Osteoblast (primary cell): ENCODE results near the gene PDE1C. TPM values are rescaled to one million over a fixed set of nuclear protein-coding genes. Genes with fewer than 3 reads are reported as not detected.
"Not testable (repeated sequence)": the region's sequence is repeated elsewhere in the genome, so short reads cannot be mapped to it uniquely, and the experiment has no call there.

Experiments used
- DNase-seq: peaks from one replicate; pipeline ENCODE4 v3.0.0; 2011; ENCODE audit warnings: low spot score, mixed read lengths; ENCODE audit not compliant: insufficient read length; ENCODE audit errors: missing footprints
- H2AFZ ChIP-seq: 2 replicates; pipeline ENCODE4 v1.6.0; 2011; ENCODE audit warnings: mild to moderate bottlenecking, low read length
- H3K27ac ChIP-seq: 2 replicates; pipeline ENCODE4 v1.5.1; 2011; ENCODE audit warnings: mild to moderate bottlenecking, low read depth, low read length, moderate library complexity
- H3K27me3 ChIP-seq: 2 replicates; pipeline ENCODE4 v1.6.0; 2012; ENCODE audit warnings: mild to moderate bottlenecking, control low read depth, inconsistent platforms, low read length, moderate library complexity; ENCODE audit not compliant: insufficient read depth
- H3K36me3 ChIP-seq: 2 replicates; pipeline ENCODE4 v1.5.1; 2011; ENCODE audit warnings: mild to moderate bottlenecking, low read length, control low read depth, moderate library complexity; ENCODE audit not compliant: insufficient read depth
- H3K4me1 ChIP-seq: 2 replicates; pipeline ENCODE4 v1.5.1; 2011; ENCODE audit warnings: mild to moderate bottlenecking, low read length, control low read depth, moderate library complexity; ENCODE audit not compliant: insufficient read depth
- H3K4me2 ChIP-seq: 2 replicates; pipeline ENCODE4 v1.6.0; 2011; ENCODE audit warnings: mild to moderate bottlenecking, low read length; ENCODE audit not compliant: insufficient read depth
- H3K4me3 ChIP-seq: fragments of 200-600 bp; sonication (generic); 3 replicates; pipeline ENCODE4 v1.5.1; 2012; ENCODE audit warnings: mild to moderate bottlenecking, low read length, inconsistent platforms; ENCODE audit not compliant: insufficient read depth
- H3K79me2 ChIP-seq: 2 replicates; pipeline ENCODE4 v1.6.0; 2012; ENCODE audit warnings: mild to moderate bottlenecking, low read length, control low read depth, inconsistent platforms; ENCODE audit not compliant: insufficient read depth
- H3K9me3 ChIP-seq: 2 replicates; pipeline ENCODE4 v1.5.1; 2011; ENCODE audit warnings: low read depth, low read length, control low read depth
- H4K20me1 ChIP-seq: 2 replicates; pipeline ENCODE4 v1.6.0; 2012; ENCODE audit warnings: mild to moderate bottlenecking, low read length, control low read depth; ENCODE audit not compliant: insufficient read depth
- CTCF ChIP-seq: IDR thresholded peaks from 2 replicates; pipeline ENCODE4 v1.5.1; 2011; ENCODE audit warnings: mild to moderate bottlenecking, low read depth, low read length, moderate library complexity; ENCODE audit errors: extremely low read depth
- total RNA-seq: library from RNA; depleted of rRNA; stranded (reverse); fragments of >200 nt; gene quantifications from 2 replicates; pipeline ENCODE4 v1.2.3, GENCODE V29; 2012

The PDE1C gene
- total RNA-seq, 1 donor, result 149 TPM

GRCh38 chr7:32020551-32021159 is 49.6 kb downstream of the PDE1C start:
- Histone ChIP-seq H3K36me3 (peaks cover 16% of the 10 kb centered on the region), H3K4me2 (no peak overlapping the region), H3K27ac (peak overlapping the region; percentile 33), H3K27me3 (no peaks in the 10 kb centered on the region), H3K4me1 (peaks cover 4% of the 10 kb centered on the region), H3K4me3 (no peak overlapping the region), H3K79me2 (peaks cover 18% of the 10 kb centered on the region), H2AFZ (no peak overlapping the region), H4K20me1 (no peaks in the 10 kb centered on the region), H3K9me3 (no peaks in the 10 kb centered on the region)
- no peak for TF ChIP-seq CTCF
- no peak for DNase-seq

GRCh38 chr7:32018845-32019578 is 51.2 kb downstream of the PDE1C start:
- Histone ChIP-seq H3K79me2 (peaks cover 6% of the 10 kb centered on the region), H3K27ac (no peak overlapping the region), H3K4me2 (no peak overlapping the region), H3K4me1 (peaks cover 4% of the 10 kb centered on the region), H3K9me3 (no peaks in the 10 kb centered on the region), H3K36me3 (peaks cover 9% of the 10 kb centered on the region), H2AFZ (no peak overlapping the region), H3K4me3 (no peak overlapping the region), H4K20me1 (no peaks in the 10 kb centered on the region), H3K27me3 (no peaks in the 10 kb centered on the region)
- TF ChIP-seq CTCF, result no peak
- no peak for DNase-seq

- H3K4me1 ChIP-seq, result no peaks in the 10 kb centered on the region
- DNase-seq, result no peak
- no peak overlapping the region for H3K4me3 ChIP-seq
- H2AFZ ChIP-seq, result no peak overlapping the region
- peaks cover 2% of the 10 kb centered on the region for H3K9me3 ChIP-seq
- H3K4me2 ChIP-seq, result no peak overlapping the region
- H3K79me2 ChIP-seq, result peaks cover 3% of the 10 kb centered on the region
- no peaks in the 10 kb centered on the region for H3K27me3 ChIP-seq
- no peak overlapping the region for H3K27ac ChIP-seq
- no peak for TF ChIP-seq CTCF
- H3K36me3 ChIP-seq, result peaks cover 9% of the 10 kb centered on the region
- H4K20me1 ChIP-seq, result no peaks in the 10 kb centered on the region
Measured at GRCh38 chr7:32015133-32015532, 55.1 kb downstream of the PDE1C start.

- H3K4me3 ChIP-seq, DNase-seq, H4K20me1 ChIP-seq, H3K4me2 ChIP-seq, H2AFZ ChIP-seq, H3K27me3 ChIP-seq, H3K36me3 ChIP-seq, H3K9me3 ChIP-seq, H3K4me1 ChIP-seq, H3K79me2 ChIP-seq, H3K27ac ChIP-seq: not testable (repeated sequence)
Measured at GRCh38 chr7:32013471-32013870, 56.7 kb downstream of the PDE1C start.
